Fibroblast of lung (primary cell): ENCODE results near the gene KAZALD1.

Source experiments
- EZH2 ChIP-seq: IDR thresholded peaks from 2 replicates; pipeline ENCODE4 v1.5.1; 2012; ENCODE audit warnings: low read length, control low read depth, mild to moderate bottlenecking; ENCODE audit errors: missing control alignments
- TF ChIP-seq, protein P1 (sequence below), 2 donors: IDR thresholded peaks in 1 of 2; conservative IDR thresholded peaks in 1 of 2; 1 replicate in 1 of 2; 2 replicates in 1 of 2; pipeline ENCODE4 v1.5.1; 2011 to 2012; ENCODE audit warnings: low read length in 2 of 2, control low read depth in 1 of 2, inconsistent platforms in 1 of 2, low read depth in 1 of 2, mild to moderate bottlenecking in 1 of 2

GRCh38 chr10:101035314-101035713 is 26.5 kb upstream of the KAZALD1 start:
- TF ChIP-seq, protein P1, sequence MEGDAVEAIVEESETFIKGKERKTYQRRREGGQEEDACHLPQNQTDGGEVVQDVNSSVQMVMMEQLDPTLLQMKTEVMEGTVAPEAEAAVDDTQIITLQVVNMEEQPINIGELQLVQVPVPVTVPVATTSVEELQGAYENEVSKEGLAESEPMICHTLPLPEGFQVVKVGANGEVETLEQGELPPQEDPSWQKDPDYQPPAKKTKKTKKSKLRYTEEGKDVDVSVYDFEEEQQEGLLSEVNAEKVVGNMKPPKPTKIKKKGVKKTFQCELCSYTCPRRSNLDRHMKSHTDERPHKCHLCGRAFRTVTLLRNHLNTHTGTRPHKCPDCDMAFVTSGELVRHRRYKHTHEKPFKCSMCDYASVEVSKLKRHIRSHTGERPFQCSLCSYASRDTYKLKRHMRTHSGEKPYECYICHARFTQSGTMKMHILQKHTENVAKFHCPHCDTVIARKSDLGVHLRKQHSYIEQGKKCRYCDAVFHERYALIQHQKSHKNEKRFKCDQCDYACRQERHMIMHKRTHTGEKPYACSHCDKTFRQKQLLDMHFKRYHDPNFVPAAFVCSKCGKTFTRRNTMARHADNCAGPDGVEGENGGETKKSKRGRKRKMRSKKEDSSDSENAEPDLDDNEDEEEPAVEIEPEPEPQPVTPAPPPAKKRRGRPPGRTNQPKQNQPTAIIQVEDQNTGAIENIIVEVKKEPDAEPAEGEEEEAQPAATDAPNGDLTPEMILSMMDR (conservative IDR thresholded peaks at IDR 0.05 in 1 of 2, IDR thresholded peaks at IDR 0.05 in 1 of 2; ENCODE audit: low read depth in 1 of 2, low read length in 2 of 2) = no peak
- TF ChIP-seq EZH2 = no peak
